ENCODE measurements around the gene GAPDHS. TPM values are rescaled to one million over a fixed set of nuclear protein-coding genes. Genes with fewer than 3 reads are reported as not detected.

The GAPDHS gene
- total and polyA plus RNA-seq, 2 of the 13 experiments (the other 11 are each of a cell fraction or from before 2014, with no cell fraction given) = not detected

GRCh38 chr19:35543280-35544109 is 10.2 kb downstream of the GAPDHS start:
- Histone ChIP-seq H3K4me3 (replicated peaks in 1 of 3; ENCODE audit: insufficient read depth in 1 of 3, low read depth in 2 of 3, low read length in 3 of 3) (peak overlapping the region in 1 of 3 experiments; percentile 92; a peak in 1 of 6 replicates), H4K20me1 (ENCODE audit: insufficient read depth, low read length) (no peaks in the 10 kb centered on the region), H3K9me3 (ENCODE audit: low read length) (no peaks in the 10 kb centered on the region), H3K4me1 (ENCODE audit: insufficient read depth, low read length) (peaks cover 46% of the 10 kb centered on the region), H3K79me2 (ENCODE audit: insufficient read depth, low read length) (peaks cover 25% of the 10 kb centered on the region), H3K36me3 (replicated peaks in 1 of 2; ENCODE audit: control insufficient read depth in 1 of 2, insufficient read depth in 2 of 2, low read length in 2 of 2) (peaks cover 0 to 3% of the 10 kb centered on the region in 2 experiments; a peak in 3 of 5 replicates), H2AFZ (ENCODE audit: low read length) (no peak overlapping the region), H3K27me3 (ENCODE audit: control insufficient read depth in 1 of 2, insufficient read depth in 2 of 2, low read length in 2 of 2) (no peaks in the 10 kb centered on the region; a peak in 1 of 5 replicates), H3K27ac (ENCODE audit: extremely low read length, insufficient read depth, low read length) (no peak overlapping the region), H3K4me2 (ENCODE audit: low read depth, low read length) (peak overlapping the region; percentile 97), H3K9ac (ENCODE audit: insufficient read depth, low read depth, low read length) (no peak overlapping the region)
- ChIA-PET CTCF (ENCODE audit: low intra/inter-chr PET ratio, low total read pairs) (no interaction called here), POLR2A (interaction anchor here (0.9 kb wide), 2 partner anchors 101 to 293 kb away, joined by 3 read pairs; no protein-coding TSS in a partner anchor)
- no peak for DNase-seq (ENCODE audit: low spot score)
- BruUV-seq (replicated peaks) = no TSS peak
- in situ Hi-C loops (cut with HindIII; ENCODE audit: extremely low pct_ligation_motif_present, low pct_unique_long_range_greater_than_20kb) = no loop called here
- over 99% methylated on average over 13 of the region's 15 CpGs for WGBS (ENCODE audit: low lambda C conversion rate)
- FAIRE-seq = no peak
- ATAC-seq = no peak
- intact Hi-C loops (cut with micrococcal nuclease; ENCODE audit: unreplicated experiment) = no loop called here
- TF ChIP-seq, protein P1, sequence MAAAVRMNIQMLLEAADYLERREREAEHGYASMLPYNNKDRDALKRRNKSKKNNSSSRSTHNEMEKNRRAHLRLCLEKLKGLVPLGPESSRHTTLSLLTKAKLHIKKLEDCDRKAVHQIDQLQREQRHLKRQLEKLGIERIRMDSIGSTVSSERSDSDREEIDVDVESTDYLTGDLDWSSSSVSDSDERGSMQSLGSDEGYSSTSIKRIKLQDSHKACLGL (CRISPR knock-in tag; IDR thresholded peaks at IDR 0.05) = 0 out of 2 replicates have a peak, but pooled peaks have one; percentile 27
- TF ChIP-seq THAP11 (CRISPR knock-in tag; IDR thresholded peaks at IDR 0.05) = no peak

DNA sequence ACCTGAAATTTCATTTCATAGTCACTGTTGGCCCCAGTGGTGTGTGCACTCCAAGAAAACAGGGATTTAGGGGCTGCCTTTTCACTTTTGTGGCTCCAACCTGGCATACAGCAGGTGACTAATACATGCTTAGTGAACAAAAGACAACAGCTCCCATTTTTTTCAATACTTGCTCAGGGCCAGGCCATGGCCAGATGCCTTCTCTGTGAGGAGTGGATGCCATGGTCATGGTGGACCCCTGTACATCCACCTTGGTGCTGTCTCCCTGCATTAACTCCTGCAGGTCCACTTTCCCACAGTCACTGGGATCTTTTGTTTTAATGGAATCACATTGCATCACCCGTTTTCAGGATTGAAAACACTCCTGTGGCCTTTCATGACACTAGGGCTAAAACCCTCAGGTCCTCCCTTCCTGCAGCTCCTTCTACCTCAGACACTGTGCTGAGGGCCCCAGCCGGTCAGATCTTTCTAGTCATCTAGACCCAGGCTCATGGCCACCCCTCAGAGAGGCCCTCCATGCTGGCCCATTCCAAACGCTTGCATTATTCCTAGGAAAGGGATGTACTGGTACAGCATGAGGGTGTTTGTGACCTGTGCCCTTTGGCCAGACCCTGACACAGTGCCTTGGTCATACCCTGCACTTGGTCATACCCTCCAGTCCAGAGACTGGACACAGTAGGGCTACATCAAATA is 11.0 kb downstream of the GAPDHS start:
- peaks cover 25% of the 10 kb centered on the region for H3K79me2 ChIP-seq (ENCODE audit: insufficient read depth, low read length)
- H3K27me3 ChIP-seq (ENCODE audit: control insufficient read depth in 1 of 2, insufficient read depth in 2 of 2, low read length in 2 of 2) = no peaks in the 10 kb centered on the region; a peak in 1 of 5 replicates
- ChIA-PET CTCF (ENCODE audit: low intra/inter-chr PET ratio, low total read pairs) (no interaction called here), POLR2A (interaction anchor here (0.9 kb wide), 2 partner anchors 101 to 294 kb away, joined by 3 read pairs; no protein-coding TSS in a partner anchor)
- peaks cover 0 to 3% of the 10 kb centered on the region in 2 experiments; a peak in 3 of 5 replicates for H3K36me3 ChIP-seq (replicated peaks in 1 of 2; ENCODE audit: control insufficient read depth in 1 of 2, insufficient read depth in 2 of 2, low read length in 2 of 2)
- BruUV-seq (replicated peaks) = no TSS peak
- intact Hi-C loops (cut with micrococcal nuclease; ENCODE audit: unreplicated experiment) (no loop called here), in situ Hi-C loops (cut with HindIII; ENCODE audit: extremely low pct_ligation_motif_present, low pct_unique_long_range_greater_than_20kb) (no loop called here)
- peak overlapping the region; percentile 89 to 96 (median 92) for H3K4me3 ChIP-seq (replicated peaks in 1 of 3; ENCODE audit: insufficient read depth in 1 of 3, low read depth in 2 of 3, low read length in 3 of 3)
- 34% methylated on average over 2 of the region's 3 CpGs for WGBS (ENCODE audit: low lambda C conversion rate)
- no peak for TF ChIP-seq ISX (CRISPR knock-in tag; conservative IDR thresholded peaks at IDR 0.05)
- TF ChIP-seq ARNT2 (CRISPR knock-in tag; IDR thresholded peaks at IDR 0.05; ENCODE audit: low read depth) = no peak
- TF ChIP-seq CEBPG (CRISPR knock-in tag; IDR thresholded peaks at IDR 0.05) = peak; percentile 31; the same call in 1 of the 2 replicates
- peak; percentile 86; the same call in 1 of the 2 replicates for TF ChIP-seq ZKSCAN8 (CRISPR knock-in tag; IDR thresholded peaks at IDR 0.05; ENCODE audit: borderline replicate concordance)
- no peak for TF ChIP-seq ZNF253 (CRISPR knock-in tag; IDR thresholded peaks at IDR 0.05; ENCODE audit: borderline replicate concordance)
- TF ChIP-seq ZKSCAN1 (IDR thresholded peaks at IDR 0.05; ENCODE audit: low read length) = no peak
- no peak for TF ChIP-seq HNRNPLL (IDR thresholded peaks at IDR 0.05; ENCODE audit: low read depth, low read length, poor library complexity, severe bottlenecking)
- no peak for TF ChIP-seq RFX3 (CRISPR knock-in tag; IDR thresholded peaks at IDR 0.05)
- TF ChIP-seq ZNF224 (CRISPR knock-in tag; IDR thresholded peaks at IDR 0.05) = no peak
- no peak for TF ChIP-seq ZNF530 (CRISPR knock-in tag; IDR thresholded peaks at IDR 0.05; ENCODE audit: low read depth)
- TF ChIP-seq TEAD3 (CRISPR knock-in tag; optimal IDR thresholded peaks at IDR 0.05; ENCODE audit: borderline replicate concordance) = peak; percentile 41
- 0 out of 2 replicates have a peak, but pooled peaks have one; percentile 26 for TF ChIP-seq ZFY (CRISPR knock-in tag; IDR thresholded peaks at IDR 0.05)
- TF ChIP-seq LBX2 (CRISPR knock-in tag; IDR thresholded peaks at IDR 0.05; ENCODE audit: borderline replicate concordance) = no peak
- TF ChIP-seq ZNF788 (CRISPR knock-in tag; IDR thresholded peaks at IDR 0.05; ENCODE audit: borderline replicate concordance) = 0 out of 2 replicates have a peak, but pooled peaks have one; percentile 50
- H4K20me1 ChIP-seq (ENCODE audit: insufficient read depth, low read length) = no peaks in the 10 kb centered on the region
- H3K9ac ChIP-seq (ENCODE audit: insufficient read depth, low read depth, low read length) = peak overlapping the region; percentile 88
- DNase-seq (ENCODE audit: low spot score) (no peak), FAIRE-seq (no peak), ATAC-seq (0 out of 3 replicates have a peak, but pooled peaks have one; percentile 2)
- no peaks in the 10 kb centered on the region for H3K9me3 ChIP-seq (ENCODE audit: low read length)
- H2AFZ ChIP-seq (ENCODE audit: low read length) = no peak overlapping the region
- peak overlapping the region; percentile 66 for H3K27ac ChIP-seq (ENCODE audit: extremely low read length, insufficient read depth, low read length)
- peak overlapping the region; percentile 97 for H3K4me2 ChIP-seq (ENCODE audit: low read depth, low read length)
- H3K4me1 ChIP-seq (ENCODE audit: insufficient read depth, low read length) = peaks cover 48% of the 10 kb centered on the region
